Brain microvascular endothelial cell (primary cell): ENCODE measurements around the gene PLEKHO1.

Experiments
- DNase-seq: peaks from one replicate; pipeline ENCODE4 v3.0.0-alpha.2; 2020
- H3K27ac ChIP-seq: fragments of 250-450 bp; sonication (Bioruptor Pico); 2 replicates; pipeline ENCODE4 v1.5.1; 2020; ENCODE audit warnings: mild to moderate bottlenecking, moderate library complexity
- H3K27me3 ChIP-seq: fragments of 250-450 bp; sonication (Bioruptor Pico); replicated peaks from 2 replicates; pipeline ENCODE4 v1.5.1; 2020; ENCODE audit warnings: mild to moderate bottlenecking
- H3K36me3 ChIP-seq: fragments of 250-450 bp; sonication (Bioruptor Pico); replicated peaks from 2 replicates; pipeline ENCODE4 v1.5.1; 2020; ENCODE audit warnings: mild to moderate bottlenecking
- H3K4me3 ChIP-seq: 2 replicates; pipeline ENCODE4 v1.5.1; 2011; ENCODE audit warnings: low read depth, mild to moderate bottlenecking, control low read depth, low read length, moderate library complexity
- in situ Hi-C: cut with HindIII; loops from 2 replicates; pipeline ENCODE4 v1.10.0; 2017; ENCODE audit warnings: low sequenced_read_pairs, low pct_ligation_motif_present
- TF ChIP-seq, protein P1 (sequence below): IDR thresholded peaks from 2 replicates; pipeline ENCODE4 v1.5.1; 2011; ENCODE audit warnings: low read depth, mild to moderate bottlenecking, moderate library complexity, low read length, control low read depth, inconsistent platforms; ENCODE audit errors: missing control alignments

PLEKHO1 gene

DNA sequence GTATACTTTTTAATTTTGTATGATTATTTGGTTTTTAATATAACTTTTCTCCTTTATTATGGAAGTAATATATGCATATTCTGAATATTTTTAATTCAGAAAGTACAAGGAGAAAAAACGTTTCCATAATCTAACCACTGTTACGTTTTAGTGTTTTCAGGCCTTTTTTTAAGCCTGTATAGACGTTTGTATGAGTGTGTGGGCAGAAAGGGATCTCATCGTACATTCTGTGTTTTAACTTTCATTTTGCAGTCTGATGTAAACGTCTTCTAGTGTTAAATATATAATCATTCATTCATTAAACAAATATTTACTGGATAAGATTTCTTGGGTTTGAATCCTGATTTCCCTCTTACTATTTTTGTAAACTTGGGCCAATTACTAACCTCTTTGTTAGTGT is 38.0 kb upstream of the PLEKHO1 start:
- no peaks in the 10 kb centered on the region for H3K27me3 ChIP-seq
- no peak overlapping the region for H3K27ac ChIP-seq
- H3K36me3 ChIP-seq: no peaks in the 10 kb centered on the region
- TF ChIP-seq, protein P1, sequence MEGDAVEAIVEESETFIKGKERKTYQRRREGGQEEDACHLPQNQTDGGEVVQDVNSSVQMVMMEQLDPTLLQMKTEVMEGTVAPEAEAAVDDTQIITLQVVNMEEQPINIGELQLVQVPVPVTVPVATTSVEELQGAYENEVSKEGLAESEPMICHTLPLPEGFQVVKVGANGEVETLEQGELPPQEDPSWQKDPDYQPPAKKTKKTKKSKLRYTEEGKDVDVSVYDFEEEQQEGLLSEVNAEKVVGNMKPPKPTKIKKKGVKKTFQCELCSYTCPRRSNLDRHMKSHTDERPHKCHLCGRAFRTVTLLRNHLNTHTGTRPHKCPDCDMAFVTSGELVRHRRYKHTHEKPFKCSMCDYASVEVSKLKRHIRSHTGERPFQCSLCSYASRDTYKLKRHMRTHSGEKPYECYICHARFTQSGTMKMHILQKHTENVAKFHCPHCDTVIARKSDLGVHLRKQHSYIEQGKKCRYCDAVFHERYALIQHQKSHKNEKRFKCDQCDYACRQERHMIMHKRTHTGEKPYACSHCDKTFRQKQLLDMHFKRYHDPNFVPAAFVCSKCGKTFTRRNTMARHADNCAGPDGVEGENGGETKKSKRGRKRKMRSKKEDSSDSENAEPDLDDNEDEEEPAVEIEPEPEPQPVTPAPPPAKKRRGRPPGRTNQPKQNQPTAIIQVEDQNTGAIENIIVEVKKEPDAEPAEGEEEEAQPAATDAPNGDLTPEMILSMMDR: no peak
- H3K4me3 ChIP-seq: no peak overlapping the region
- in situ Hi-C loops: no loop called here
- no peak for DNase-seq

DNA sequence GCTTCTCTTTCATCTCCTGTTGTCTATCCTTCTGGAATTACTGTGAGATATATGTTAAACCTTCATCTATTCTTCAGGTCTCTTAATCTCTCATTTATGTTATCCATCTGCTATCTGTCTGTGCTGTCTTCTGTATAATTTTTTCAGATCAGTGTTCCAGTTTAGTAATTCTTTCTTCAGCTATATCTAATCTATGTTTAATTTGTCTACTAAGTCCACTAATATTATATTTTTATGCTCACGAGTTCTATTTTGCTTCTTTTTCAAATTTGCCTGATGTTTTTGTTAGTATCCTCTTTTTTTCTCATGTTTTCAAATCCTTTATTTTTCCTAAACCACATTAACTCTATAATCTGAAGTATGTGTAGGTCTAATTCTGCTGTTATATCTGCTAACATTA is 34.6 kb upstream of the PLEKHO1 start:
- in situ Hi-C loops: no loop called here
- Histone ChIP-seq H3K27me3 (no peaks in the 10 kb centered on the region), H3K27ac (no peak overlapping the region), H3K4me3 (no peak overlapping the region), H3K36me3 (no peaks in the 10 kb centered on the region)
- no peak for DNase-seq
- TF ChIP-seq, protein P1: no peak

DNA sequence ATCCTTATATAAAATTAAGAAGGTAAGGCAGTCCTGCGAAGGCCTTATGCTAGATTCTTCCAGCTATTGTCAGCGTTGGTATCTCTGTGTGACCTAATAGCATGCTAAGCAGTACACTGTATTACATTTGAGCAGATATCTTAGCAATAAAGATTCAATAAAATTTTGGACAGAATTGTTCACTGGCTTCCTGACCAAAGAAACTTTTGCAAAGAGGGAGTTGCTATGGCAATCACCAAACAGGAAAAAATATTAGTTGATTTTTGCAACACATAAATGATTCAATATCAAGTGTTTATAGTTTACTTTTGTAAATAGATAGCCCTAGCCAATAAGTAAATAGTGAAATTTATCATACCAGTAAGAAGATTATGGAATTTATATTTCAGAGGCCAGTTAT is 31.0 kb upstream of the PLEKHO1 start:
- no peaks in the 10 kb centered on the region for H3K27me3 ChIP-seq
- H3K36me3 ChIP-seq: no peaks in the 10 kb centered on the region
- TF ChIP-seq, protein P1: no peak
- no peak for DNase-seq
- H3K27ac ChIP-seq: no peak overlapping the region
- in situ Hi-C loops: no loop called here
- H3K4me3 ChIP-seq: no peak overlapping the region

DNA sequence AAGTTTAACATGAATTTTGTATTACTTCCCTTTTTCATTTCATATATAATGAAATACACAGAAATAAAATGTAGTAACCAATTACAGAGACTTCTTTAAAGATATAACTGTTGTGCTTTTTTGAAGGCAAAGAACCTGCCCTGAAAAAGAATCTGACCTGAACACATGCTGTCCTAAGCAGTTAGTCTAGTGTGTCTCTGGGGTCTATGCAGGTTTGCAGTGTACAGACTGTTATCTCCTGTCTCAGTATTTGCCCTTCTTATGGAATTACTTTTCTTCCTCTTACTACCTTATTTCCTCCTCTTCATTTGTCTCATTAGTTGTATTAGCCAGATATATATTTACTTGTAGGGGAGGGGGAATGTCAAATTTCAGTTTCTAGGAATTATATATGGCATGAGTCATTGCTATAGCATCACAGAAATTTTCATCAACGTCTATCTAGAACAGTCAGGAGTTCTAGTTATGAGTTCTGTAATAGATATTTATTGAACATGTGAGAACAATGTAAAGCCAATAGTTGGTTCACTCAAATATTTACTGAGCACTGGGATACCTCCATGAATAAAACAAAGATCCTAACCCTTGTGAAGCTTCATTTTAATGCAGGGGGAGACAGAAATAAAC is 28.4 kb upstream of the PLEKHO1 start:
- H3K27ac ChIP-seq: peak overlapping the region; percentile 49
- no peak overlapping the region for H3K4me3 ChIP-seq
- DNase-seq: no peak
- in situ Hi-C loops: no loop called here
- TF ChIP-seq, protein P1: no peak
- no peaks in the 10 kb centered on the region for H3K27me3 ChIP-seq
- no peaks in the 10 kb centered on the region for H3K36me3 ChIP-seq

DNA sequence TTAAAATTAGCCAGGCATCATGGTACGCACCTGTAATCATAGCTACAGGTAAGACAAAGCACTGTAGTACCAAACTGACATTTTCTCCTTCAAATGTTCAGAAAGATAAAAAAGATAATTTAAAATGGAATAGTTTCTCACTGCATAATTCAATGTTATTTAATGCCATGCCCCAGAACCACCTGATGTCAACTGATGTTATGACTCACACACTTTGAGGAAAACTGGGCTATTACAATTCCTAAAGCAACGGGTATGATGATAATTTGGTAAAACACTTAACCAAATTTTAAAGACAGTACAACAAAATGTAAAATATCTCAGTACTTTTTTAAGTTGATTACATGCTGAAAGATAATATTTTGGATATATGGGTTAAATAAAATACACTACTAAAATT is 22.9 kb upstream of the PLEKHO1 start:
- no peaks in the 10 kb centered on the region for H3K36me3 ChIP-seq
- TF ChIP-seq, protein P1: no peak
- no peak for DNase-seq
- in situ Hi-C loops: no loop called here
- H3K27me3 ChIP-seq: no peaks in the 10 kb centered on the region
- no peak overlapping the region for H3K4me3 ChIP-seq
- H3K27ac ChIP-seq: no peak overlapping the region

DNA sequence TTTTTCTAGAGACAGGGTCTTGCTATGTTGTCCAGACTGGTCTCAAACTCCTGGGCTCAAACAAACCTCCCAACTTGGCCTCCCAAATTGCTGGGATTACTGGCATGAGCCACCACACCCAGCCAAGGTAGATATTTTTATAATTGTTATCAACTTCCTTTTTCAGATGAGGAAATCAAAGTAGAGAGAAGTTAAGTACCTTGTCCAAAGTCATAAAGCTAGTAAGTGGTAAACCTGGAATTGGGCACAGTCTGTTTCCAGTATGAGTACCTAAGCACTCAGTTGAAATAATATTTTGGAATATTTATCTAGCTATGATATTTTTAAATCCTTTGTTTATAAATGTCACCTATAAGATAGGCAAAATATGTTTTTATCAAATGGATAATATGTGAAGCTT is 22.3 kb upstream of the PLEKHO1 start:
- in situ Hi-C loops: no loop called here
- TF ChIP-seq, protein P1: no peak

More for the DNA sequence above, 22.3 kb upstream of the PLEKHO1 start:
- Histone ChIP-seq H3K36me3 (no peaks in the 10 kb centered on the region), H3K27me3 (no peaks in the 10 kb centered on the region), H3K27ac (no peak overlapping the region), H3K4me3 (no peak overlapping the region)
- DNase-seq: no peak
